ENCODE results near the gene DCBLD1.

The DCBLD1 gene

GRCh38 chr6:117558818-117559217 is 76.3 kb downstream of the DCBLD1 start:
- DNase-seq (ENCODE audit: low spot score), result no peak

- no peak for DNase-seq (ENCODE audit: low spot score)
These were observed 76.8 kb downstream of the DCBLD1 start for GRCh38 chr6:117559299-117559698.

- DNase-seq (ENCODE audit: low spot score), result no peak
These were observed 78.7 kb downstream of the DCBLD1 start for GRCh38 chr6:117561128-117561527.

GRCh38 chr6:117564681-117565080 is 82.2 kb downstream of the DCBLD1 start:
- no peak for DNase-seq (ENCODE audit: low spot score)

- no peak for DNase-seq (ENCODE audit: low spot score)
These were observed 85.8 kb downstream of the DCBLD1 start for GRCh38 chr6:117568247-117568646.

- no peak for DNase-seq (ENCODE audit: low spot score)
These were observed 86.4 kb downstream of the DCBLD1 start for GRCh38 chr6:117568831-117569410.

- no peak for DNase-seq (ENCODE audit: low spot score)
These were observed 90.7 kb downstream of the DCBLD1 start for GRCh38 chr6:117573006-117573680.

- no peak for DNase-seq (ENCODE audit: low spot score)
These were observed 91.7 kb downstream of the DCBLD1 start for GRCh38 chr6:117574198-117574597.

- no peak for DNase-seq (ENCODE audit: low spot score)
These were observed 103.2 kb downstream of the DCBLD1 start for GRCh38 chr6:117585647-117586046.

- no peak for DNase-seq (ENCODE audit: low spot score)
These were observed 108.0 kb downstream of the DCBLD1 start for GRCh38 chr6:117590447-117590846.

- no peak for DNase-seq (ENCODE audit: low spot score)
These were observed 108.9 kb downstream of the DCBLD1 start for GRCh38 chr6:117591405-117591804.

GRCh38 chr6:117592983-117593759 is 110.7 kb downstream of the DCBLD1 start:
- no peak for DNase-seq (ENCODE audit: low spot score)

- DNase-seq (ENCODE audit: low spot score), result no peak
These were observed 112.8 kb downstream of the DCBLD1 start for GRCh38 chr6:117595099-117595923.

GRCh38 chr6:117597755-117598154 is 115.3 kb downstream of the DCBLD1 start:
- DNase-seq (ENCODE audit: low spot score), result no peak
